HG03378 (cell line): ENCODE results near the gene KIF16B.
"Not testable (repeated sequence)": the region's sequence is repeated elsewhere in the genome, so short reads cannot be mapped to it uniquely, and the experiment has no call there.

Source experiments
- ATAC-seq: cut with Tn5 transposase; IDR thresholded peaks from one replicate; pipeline ENCODE4 v1.9.1; 2021; ENCODE audit warnings: mild to moderate bottlenecking, moderate library complexity; ENCODE audit not compliant: unreplicated experiment

KIF16B gene

DNA sequence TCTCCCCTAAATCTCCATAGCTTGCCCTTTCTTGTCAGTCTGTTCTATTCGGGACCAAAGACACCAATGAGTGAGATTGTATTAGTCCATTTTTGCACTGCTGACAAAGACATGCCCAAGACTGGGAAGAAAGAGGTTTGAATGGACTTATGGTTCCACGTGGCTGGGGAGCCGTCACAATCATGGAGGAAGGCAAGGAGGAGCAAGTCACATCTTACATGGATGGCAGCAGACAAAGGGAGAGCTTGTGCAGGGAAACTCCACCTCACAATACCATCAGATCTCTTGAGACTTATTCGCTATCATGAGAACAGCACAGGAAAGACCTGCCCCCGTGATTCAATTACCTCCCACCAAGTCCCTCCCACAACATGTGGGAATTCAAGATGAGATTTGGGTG, 133.7 kb downstream of the KIF16B start:
- ATAC-seq = not testable (repeated sequence)

DNA sequence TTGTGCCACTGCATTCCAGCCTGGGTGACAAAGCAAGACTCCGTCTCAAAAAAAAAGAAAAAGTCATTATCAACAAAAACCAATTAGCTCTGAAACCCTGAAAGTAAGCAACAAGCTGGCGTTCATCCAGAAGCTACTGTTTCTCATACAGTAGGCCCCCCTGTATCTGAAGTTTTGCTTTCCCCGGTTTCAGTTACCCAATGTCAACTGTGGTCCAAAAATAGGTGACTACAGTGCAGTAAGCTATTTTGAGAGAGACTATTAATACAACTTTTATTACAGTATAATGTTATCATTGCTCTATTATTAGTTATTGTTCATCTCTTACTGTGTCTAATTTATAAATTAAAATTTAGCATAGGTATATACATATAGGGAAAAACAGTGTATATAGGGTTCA, 135.1 kb downstream of the KIF16B start:
- no peak for ATAC-seq

- ATAC-seq = no peak
These were observed 135.8 kb downstream of the KIF16B start for GRCh38 chr20:16437387-16437996.

DNA sequence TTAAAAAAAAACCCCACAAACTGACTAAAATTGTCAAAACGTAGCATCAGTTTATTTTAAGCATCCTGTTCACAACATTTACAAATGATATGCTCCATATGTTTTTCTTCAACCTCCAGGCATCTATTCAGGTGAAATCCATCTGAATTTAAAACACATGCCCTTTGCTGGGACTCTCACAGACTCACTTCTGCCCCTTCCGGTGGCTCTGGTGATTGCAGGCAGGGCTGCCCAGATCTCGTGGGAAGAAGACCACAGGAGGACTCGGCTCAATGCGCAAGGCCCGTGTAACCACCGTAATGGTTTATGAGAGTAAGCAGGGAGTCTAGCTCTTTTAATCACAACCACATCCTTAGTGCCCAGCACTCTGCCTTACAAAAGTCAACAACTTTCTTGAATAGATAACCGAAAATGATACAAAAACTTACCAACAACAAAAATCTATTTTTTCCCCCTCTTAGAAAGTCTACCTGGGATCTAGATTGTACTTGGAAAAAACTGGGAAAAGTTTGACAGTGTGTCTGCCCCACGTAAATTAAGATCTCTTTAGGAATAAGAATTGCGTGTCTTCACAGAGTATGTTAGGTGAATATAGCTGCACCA, 139.1 kb downstream of the KIF16B start:
- ATAC-seq = peak; percentile 66

- no peak for ATAC-seq
These were observed 140.0 kb downstream of the KIF16B start for GRCh38 chr20:16433293-16433580.

DNA sequence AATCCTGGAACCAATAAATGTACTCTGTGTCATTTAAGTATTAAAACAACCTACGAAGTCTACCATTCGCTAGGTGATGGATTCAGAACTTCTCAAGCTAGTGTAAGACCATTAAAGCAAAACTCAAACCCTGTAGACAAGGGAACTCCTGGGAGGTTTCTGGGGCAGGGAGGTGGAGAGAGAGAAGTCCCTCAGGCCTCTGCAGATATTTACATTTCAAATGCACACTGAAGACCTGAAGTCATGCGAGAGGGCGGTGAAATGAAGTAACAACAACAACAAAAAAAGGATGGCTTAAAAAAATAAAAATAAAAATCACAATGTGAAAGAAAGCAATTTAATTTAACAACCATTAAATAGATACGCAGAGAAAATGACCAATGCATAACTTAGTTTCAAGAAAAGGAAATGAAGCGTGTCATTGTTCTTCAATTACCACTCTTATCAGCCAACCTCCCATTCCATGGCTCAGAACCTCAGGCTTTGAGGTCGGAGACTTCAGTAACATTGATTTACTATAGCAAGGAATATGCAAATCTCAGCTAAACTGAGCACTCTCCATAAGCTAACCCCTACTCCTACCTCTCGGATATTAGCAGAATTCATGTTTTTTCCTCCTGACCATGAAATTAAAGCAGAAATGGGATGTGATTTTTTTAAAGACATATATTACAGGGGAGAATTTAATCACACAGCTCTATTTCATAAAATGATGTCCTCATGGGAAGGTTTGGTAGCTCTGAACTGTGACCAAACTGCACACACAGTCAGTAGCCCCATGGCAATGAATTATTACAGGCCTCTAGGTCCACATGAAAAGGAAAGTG, 140.6 kb downstream of the KIF16B start:
- ATAC-seq = no peak

- no peak for ATAC-seq
These were observed 145.1 kb downstream of the KIF16B start for GRCh38 chr20:16428112-16428511.

DNA sequence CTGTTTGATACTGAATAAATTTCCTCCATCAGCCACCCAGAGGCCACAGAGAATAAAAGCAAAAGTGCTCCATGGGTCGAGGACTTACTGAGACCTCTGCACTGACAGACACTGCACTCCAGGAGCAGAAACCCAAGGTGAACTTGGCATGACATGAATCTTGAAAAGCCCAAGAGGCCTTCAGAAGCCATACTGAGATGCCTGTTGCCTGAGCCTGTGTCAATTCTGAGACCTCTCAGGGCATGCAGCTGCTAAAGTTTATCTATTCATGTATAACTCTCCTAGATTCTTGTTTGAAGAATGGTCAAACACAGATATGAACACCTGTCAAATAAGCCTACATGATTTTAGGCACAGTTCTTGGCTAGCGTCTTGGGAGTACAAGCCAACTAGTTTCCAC, 145.7 kb downstream of the KIF16B start:
- no peak for ATAC-seq

- no peak for ATAC-seq
These were observed 148.5 kb downstream of the KIF16B start for GRCh38 chr20:16424780-16425179.

GRCh38 chr20:16423311-16424212, 149.7 kb downstream of the KIF16B start:
- no peak for ATAC-seq

GRCh38 chr20:16419138-16419715, 154.0 kb downstream of the KIF16B start:
- no peak for ATAC-seq

DNA sequence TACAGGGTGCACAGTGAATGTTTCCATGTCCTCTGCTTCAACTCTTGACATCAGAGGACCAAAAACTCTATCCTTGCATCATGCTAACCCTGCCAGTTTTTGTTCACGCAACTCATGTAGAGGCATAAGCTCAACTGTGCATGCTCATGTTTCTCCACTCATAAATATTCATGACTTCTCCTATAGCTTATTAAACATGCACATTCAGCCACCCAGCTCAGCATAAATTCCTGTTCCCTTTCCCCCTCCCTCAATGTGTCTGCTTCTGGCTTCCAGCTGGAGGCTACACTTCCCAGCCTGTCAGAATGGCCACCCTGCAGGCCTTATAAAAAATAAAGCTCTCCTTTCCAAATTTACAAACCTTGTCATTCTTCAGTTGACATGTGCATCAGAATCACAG, 154.6 kb downstream of the KIF16B start:
- no peak for ATAC-seq

DNA sequence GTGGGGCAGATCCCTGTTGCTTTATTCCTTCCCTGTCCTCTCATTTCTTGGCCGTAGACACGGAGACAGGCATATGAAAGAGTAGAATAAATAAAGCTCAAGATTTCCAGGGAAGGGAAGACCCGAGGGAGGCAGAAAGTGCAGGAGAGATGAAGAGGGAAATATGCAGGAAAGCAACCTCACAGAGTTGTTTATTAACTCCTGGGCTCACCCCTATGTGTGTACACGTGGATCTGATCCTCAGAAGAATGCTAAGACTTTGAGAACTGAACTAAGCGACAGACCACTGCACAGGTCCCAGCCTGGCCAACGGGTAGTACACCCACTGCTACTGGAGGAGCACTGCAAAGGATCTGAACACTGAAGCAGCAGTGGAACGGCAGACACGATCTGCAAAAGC, 156.2 kb downstream of the KIF16B start:
- no peak for ATAC-seq

DNA sequence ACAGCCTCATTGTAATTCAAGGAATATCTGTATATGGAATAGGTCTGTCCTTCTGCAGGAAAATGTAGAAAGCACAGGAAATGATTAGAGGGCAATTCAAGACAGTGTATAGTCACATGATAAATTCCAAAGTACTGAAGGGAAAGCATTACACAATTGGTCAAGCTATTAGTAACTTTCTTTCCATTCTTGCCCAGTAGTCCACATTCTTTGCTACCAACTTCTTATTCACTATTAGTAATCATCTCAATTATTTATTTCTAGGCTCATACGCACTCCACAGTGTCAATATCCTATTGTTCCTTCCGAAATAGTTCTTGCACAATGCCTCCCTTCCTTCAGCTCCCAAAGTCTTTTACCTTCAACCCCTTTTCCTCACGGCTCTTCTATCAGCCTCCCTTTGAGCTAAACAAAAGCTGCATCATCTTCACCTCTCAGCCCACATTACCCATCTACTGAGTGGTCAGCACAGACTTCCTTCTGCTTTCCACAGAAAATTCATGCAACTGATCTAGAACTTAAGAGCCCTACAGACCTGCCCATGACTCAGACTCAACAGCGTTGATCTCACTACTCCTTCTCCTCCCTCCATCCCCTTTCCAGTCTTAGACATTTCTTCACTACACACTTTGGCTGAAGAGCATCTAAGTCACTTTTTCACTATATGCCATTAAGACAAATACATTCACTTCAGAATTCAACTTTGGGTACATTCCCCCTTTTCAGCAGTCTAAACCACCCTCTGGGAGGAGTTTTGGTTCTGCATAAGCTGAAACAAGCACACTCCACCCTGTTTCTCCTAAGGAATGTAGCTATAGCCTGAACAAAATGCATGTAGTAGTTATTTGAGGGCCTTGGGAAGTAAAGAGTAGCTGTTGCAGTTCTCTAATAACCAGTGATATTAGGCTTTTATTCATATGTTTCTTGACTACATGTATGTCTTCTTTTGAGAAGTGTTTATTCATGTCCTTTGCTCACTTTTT, 157.9 kb downstream of the KIF16B start:
- ATAC-seq = no peak

DNA sequence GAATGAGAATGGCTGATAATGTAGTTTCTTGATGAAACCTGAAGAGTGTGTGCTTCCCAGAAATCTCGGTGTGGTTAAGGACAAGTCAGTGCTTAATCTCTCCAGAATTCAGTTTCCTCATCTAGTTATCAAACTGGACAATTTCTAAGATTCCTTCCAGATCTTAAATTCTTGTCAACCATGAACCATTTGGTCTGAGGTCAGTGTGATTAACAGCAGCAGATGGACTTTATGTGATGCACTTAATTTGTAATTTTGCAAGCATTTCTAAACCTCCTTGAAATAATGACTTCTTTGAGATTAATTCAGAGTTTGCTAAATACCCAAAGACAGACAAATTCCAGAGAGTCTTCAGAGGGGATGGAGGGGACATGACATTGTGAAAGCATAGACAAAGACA, 160.3 kb downstream of the KIF16B start:
- no peak for ATAC-seq

DNA sequence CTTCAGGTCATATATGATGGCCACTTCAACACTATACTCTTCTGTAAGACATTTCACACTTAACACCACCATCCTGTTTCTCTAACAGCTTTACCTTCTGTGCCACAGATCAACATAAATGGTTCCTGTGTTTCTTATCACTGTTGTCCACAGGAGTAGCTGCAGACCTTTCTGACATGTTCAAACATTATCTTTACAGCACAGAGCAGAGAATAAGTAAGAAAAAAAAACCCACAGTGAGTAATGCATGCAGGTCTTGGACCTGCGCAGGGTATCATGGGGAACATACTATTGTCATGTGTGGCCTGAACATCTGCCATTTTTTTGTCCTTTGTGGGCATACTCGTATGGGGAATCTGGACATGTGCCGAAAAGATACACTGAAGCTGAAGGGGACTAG, 161.9 kb downstream of the KIF16B start:
- ATAC-seq = no peak

GRCh38 chr20:16410626-16411025, 162.6 kb downstream of the KIF16B start:
- no peak for ATAC-seq

GRCh38 chr20:16408981-16409380, 164.3 kb downstream of the KIF16B start:
- ATAC-seq = no peak

- no peak for ATAC-seq
These were observed 165.8 kb downstream of the KIF16B start for GRCh38 chr20:16407251-16408067.
